ENCODE data around the gene PPP2R2C.

PPP2R2C gene

GRCh38 chr4:6301732-6302442 is 170.5 kb downstream of the PPP2R2C start:
- no peak for DNase-seq
- Histone ChIP-seq H3K27ac (ENCODE audit: insufficient read depth in 1 of 2, low read depth in 1 of 2, low read length in 2 of 2, poor library complexity in 1 of 2, severe bottlenecking in 2 of 2) (no peak overlapping the region), H3K9me3 (ENCODE audit: control extremely low read depth in 1 of 5, control insufficient read depth in 4 of 5, insufficient read depth in 2 of 5, low read depth in 1 of 5, low read length in 4 of 5) (peaks cover 0 to 2% (median 0%) of the 10 kb centered on the region in 5 experiments), H3K36me3 (ENCODE audit: control insufficient read depth in 4 of 4, insufficient read depth in 4 of 4, low read length in 3 of 4) (peaks cover 0 to 4% (median 0%) of the 10 kb centered on the region in 4 experiments), H3K4me3 (ENCODE audit: control insufficient read depth in 1 of 7, extremely low read depth in 1 of 7, insufficient read depth in 4 of 7, low read depth in 2 of 7, low read length in 6 of 7) (no peak overlapping the region), H3K4me1 (ENCODE audit: control extremely low read depth in 1 of 4, control insufficient read depth in 4 of 4, insufficient read depth in 4 of 4, low read length in 3 of 4) (peaks cover 0 to 5% (median 1%) of the 10 kb centered on the region in 4 experiments), H3K27me3 (replicated peaks in 2 of 5; ENCODE audit: control insufficient read depth in 4 of 5, insufficient read depth in 5 of 5, low read length in 4 of 5) (peaks cover 0 to 32% (median 13%) of the 10 kb centered on the region in 5 experiments)
- CTCF ChIA-PET, result interaction anchor here (1.0 to 1.7 kb wide), 4 partner anchors 25 to 51 kb away, joined by 3 to 5 read pairs (median 4); no protein-coding TSS in a partner anchor
- 97% methylated on average over 55 of the region's 55 CpGs for WGBS (ENCODE audit: insufficient coverage)
- POLR2A ChIA-PET, result interaction anchor here (0.6 kb wide), 1 partner anchor 250 kb away, joined by 3 read pairs; no protein-coding TSS in a partner anchor

GRCh38 chr4:6301051-6301731 is 171.2 kb downstream of the PPP2R2C start:
- 95% methylated on average over 35 of the region's 35 CpGs for WGBS (ENCODE audit: insufficient coverage)
- Histone ChIP-seq H3K4me1 (ENCODE audit: control extremely low read depth in 1 of 4, control insufficient read depth in 4 of 4, insufficient read depth in 4 of 4, low read length in 3 of 4) (no peaks in the 10 kb centered on the region), H3K36me3 (ENCODE audit: control insufficient read depth in 4 of 4, insufficient read depth in 4 of 4, low read length in 3 of 4) (peaks cover 0 to 4% (median 0%) of the 10 kb centered on the region in 4 experiments), H3K9me3 (ENCODE audit: control extremely low read depth in 1 of 5, control insufficient read depth in 4 of 5, insufficient read depth in 2 of 5, low read depth in 1 of 5, low read length in 4 of 5) (peaks cover 0 to 2% (median 0%) of the 10 kb centered on the region in 5 experiments), H3K27ac (ENCODE audit: insufficient read depth in 1 of 2, low read depth in 1 of 2, low read length in 2 of 2, poor library complexity in 1 of 2, severe bottlenecking in 2 of 2) (no peak overlapping the region), H3K4me3 (ENCODE audit: control insufficient read depth in 1 of 7, extremely low read depth in 1 of 7, insufficient read depth in 4 of 7, low read depth in 2 of 7, low read length in 6 of 7) (no peak overlapping the region), H3K27me3 (replicated peaks in 2 of 5; ENCODE audit: control insufficient read depth in 4 of 5, insufficient read depth in 5 of 5, low read length in 4 of 5) (peaks cover 0 to 25% (median 9%) of the 10 kb centered on the region in 5 experiments)
- CTCF ChIA-PET, result interaction anchor here (1.0 to 1.7 kb wide), 3 partner anchors 26 to 51 kb away, joined by 3 to 5 read pairs (median 4); no protein-coding TSS in a partner anchor
- POLR2A ChIA-PET, result no interaction called here
- DNase-seq, result no peak

GRCh38 chr4:6300359-6300758 is 172.1 kb downstream of the PPP2R2C start:
- Histone ChIP-seq H3K4me3 (ENCODE audit: control insufficient read depth in 1 of 7, extremely low read depth in 1 of 7, insufficient read depth in 4 of 7, low read depth in 2 of 7, low read length in 6 of 7) (no peak overlapping the region), H3K4me1 (ENCODE audit: control extremely low read depth in 1 of 4, control insufficient read depth in 4 of 4, insufficient read depth in 4 of 4, low read length in 3 of 4) (no peaks in the 10 kb centered on the region), H3K36me3 (ENCODE audit: control insufficient read depth in 4 of 4, insufficient read depth in 4 of 4, low read length in 3 of 4) (peaks cover 0 to 4% (median 0%) of the 10 kb centered on the region in 4 experiments), H3K27ac (ENCODE audit: insufficient read depth in 1 of 2, low read depth in 1 of 2, low read length in 2 of 2, poor library complexity in 1 of 2, severe bottlenecking in 2 of 2) (no peak overlapping the region), H3K27me3 (replicated peaks in 2 of 5; ENCODE audit: control insufficient read depth in 4 of 5, insufficient read depth in 5 of 5, low read length in 4 of 5) (peaks cover 0 to 17% (median under 1%) of the 10 kb centered on the region in 5 experiments), H3K9me3 (ENCODE audit: control extremely low read depth in 1 of 5, control insufficient read depth in 4 of 5, insufficient read depth in 2 of 5, low read depth in 1 of 5, low read length in 4 of 5) (no peaks in the 10 kb centered on the region)
- 92% methylated on average over 9 of the region's 11 CpGs for WGBS (ENCODE audit: insufficient coverage)
- no peak for DNase-seq
- ChIA-PET POLR2A (no interaction called here), CTCF (no interaction called here)

GRCh38 chr4:6299875-6300274 is 172.5 kb downstream of the PPP2R2C start:
- Histone ChIP-seq H3K36me3 (ENCODE audit: control insufficient read depth in 4 of 4, insufficient read depth in 4 of 4, low read length in 3 of 4) (peaks cover 0 to 4% (median 0%) of the 10 kb centered on the region in 4 experiments), H3K4me1 (ENCODE audit: control extremely low read depth in 1 of 4, control insufficient read depth in 4 of 4, insufficient read depth in 4 of 4, low read length in 3 of 4) (no peaks in the 10 kb centered on the region), H3K27ac (ENCODE audit: insufficient read depth in 1 of 2, low read depth in 1 of 2, low read length in 2 of 2, poor library complexity in 1 of 2, severe bottlenecking in 2 of 2) (no peak overlapping the region), H3K9me3 (ENCODE audit: control extremely low read depth in 1 of 5, control insufficient read depth in 4 of 5, insufficient read depth in 2 of 5, low read depth in 1 of 5, low read length in 4 of 5) (no peaks in the 10 kb centered on the region), H3K27me3 (replicated peaks in 2 of 5; ENCODE audit: control insufficient read depth in 4 of 5, insufficient read depth in 5 of 5, low read length in 4 of 5) (peaks cover 0 to 12% (median 0%) of the 10 kb centered on the region in 5 experiments), H3K4me3 (ENCODE audit: control insufficient read depth in 1 of 7, extremely low read depth in 1 of 7, insufficient read depth in 4 of 7, low read depth in 2 of 7, low read length in 6 of 7) (no peak overlapping the region)
- WGBS (ENCODE audit: insufficient coverage), result 96% methylated on average over 9 of the region's 12 CpGs
- ChIA-PET CTCF (no interaction called here), POLR2A (no interaction called here)
- DNase-seq, result no peak

- WGBS (ENCODE audit: insufficient coverage), result 97% methylated on average over 5 of the region's 6 CpGs
Observed at GRCh38 chr4:6298852-6299251, 173.6 kb downstream of the PPP2R2C start.

GRCh38 chr4:6298035-6298434 is 174.4 kb downstream of the PPP2R2C start:
- WGBS (ENCODE audit: insufficient coverage), result 94% methylated on average over 12 of the region's 13 CpGs

More at GRCh38 chr4:6298852-6299251, 173.6 kb downstream of the PPP2R2C start:
- CTCF ChIA-PET, result interaction anchor here (1.0 kb wide), 1 partner anchor 11 kb away, joined by 3 read pairs; no protein-coding TSS in a partner anchor
- Histone ChIP-seq H3K4me3 (ENCODE audit: control insufficient read depth in 1 of 7, extremely low read depth in 1 of 7, insufficient read depth in 4 of 7, low read depth in 2 of 7, low read length in 6 of 7) (no peak overlapping the region), H3K9me3 (ENCODE audit: control extremely low read depth in 1 of 5, control insufficient read depth in 4 of 5, insufficient read depth in 2 of 5, low read depth in 1 of 5, low read length in 4 of 5) (no peaks in the 10 kb centered on the region), H3K4me1 (ENCODE audit: control extremely low read depth in 1 of 4, control insufficient read depth in 4 of 4, insufficient read depth in 4 of 4, low read length in 3 of 4) (no peaks in the 10 kb centered on the region), H3K36me3 (ENCODE audit: control insufficient read depth in 4 of 4, insufficient read depth in 4 of 4, low read length in 3 of 4) (peaks cover 0 to 4% (median 0%) of the 10 kb centered on the region in 4 experiments), H3K27ac (ENCODE audit: insufficient read depth in 1 of 2, low read depth in 1 of 2, low read length in 2 of 2, poor library complexity in 1 of 2, severe bottlenecking in 2 of 2) (no peak overlapping the region), H3K27me3 (replicated peaks in 2 of 5; ENCODE audit: control insufficient read depth in 4 of 5, insufficient read depth in 5 of 5, low read length in 4 of 5) (peaks cover 0 to 7% (median 0%) of the 10 kb centered on the region in 5 experiments)
- POLR2A ChIA-PET, result no interaction called here
- DNase-seq, result no peak

More at GRCh38 chr4:6298035-6298434, 174.4 kb downstream of the PPP2R2C start:
- ChIA-PET CTCF (interaction anchor here (1.0 to 2.0 kb wide), 2 partner anchors 10 to 31 kb away, joined by 3 to 4 read pairs; no protein-coding TSS in a partner anchor), POLR2A (interaction anchor here (0.5 kb wide), 1 partner anchor 10 kb away, joined by 3 read pairs; no protein-coding TSS in a partner anchor)
- Histone ChIP-seq H3K9me3 (ENCODE audit: control extremely low read depth in 1 of 5, control insufficient read depth in 4 of 5, insufficient read depth in 2 of 5, low read depth in 1 of 5, low read length in 4 of 5) (no peaks in the 10 kb centered on the region), H3K27me3 (replicated peaks in 2 of 5; ENCODE audit: control insufficient read depth in 4 of 5, insufficient read depth in 5 of 5, low read length in 4 of 5) (peaks cover 0 to 13% (median 0%) of the 10 kb centered on the region in 5 experiments), H3K4me3 (ENCODE audit: control insufficient read depth in 1 of 7, extremely low read depth in 1 of 7, insufficient read depth in 4 of 7, low read depth in 2 of 7, low read length in 6 of 7) (no peak overlapping the region), H3K4me1 (ENCODE audit: control extremely low read depth in 1 of 4, control insufficient read depth in 4 of 4, insufficient read depth in 4 of 4, low read length in 3 of 4) (no peaks in the 10 kb centered on the region), H3K36me3 (ENCODE audit: control insufficient read depth in 4 of 4, insufficient read depth in 4 of 4, low read length in 3 of 4) (peaks cover 0 to 4% (median 0%) of the 10 kb centered on the region in 4 experiments), H3K27ac (ENCODE audit: insufficient read depth in 1 of 2, low read depth in 1 of 2, low read length in 2 of 2, poor library complexity in 1 of 2, severe bottlenecking in 2 of 2) (no peak overlapping the region)
- DNase-seq, result no peak
